HG02840 (cell line): ENCODE results near the gene RNU6-9.
"Not testable (repeated sequence)": the region's sequence is repeated elsewhere in the genome, so short reads cannot be mapped to it uniquely, and the experiment has no call there.

ENCODE experiments used
- ATAC-seq: cut with Tn5 transposase; IDR thresholded peaks from one replicate; pipeline ENCODE4 v1.9.1; 2021; ENCODE audit warnings: mild to moderate bottlenecking, moderate library complexity, moderate number of reproducible peaks; ENCODE audit not compliant: unreplicated experiment, low FRiP score

RNU6-9 gene

DNA sequence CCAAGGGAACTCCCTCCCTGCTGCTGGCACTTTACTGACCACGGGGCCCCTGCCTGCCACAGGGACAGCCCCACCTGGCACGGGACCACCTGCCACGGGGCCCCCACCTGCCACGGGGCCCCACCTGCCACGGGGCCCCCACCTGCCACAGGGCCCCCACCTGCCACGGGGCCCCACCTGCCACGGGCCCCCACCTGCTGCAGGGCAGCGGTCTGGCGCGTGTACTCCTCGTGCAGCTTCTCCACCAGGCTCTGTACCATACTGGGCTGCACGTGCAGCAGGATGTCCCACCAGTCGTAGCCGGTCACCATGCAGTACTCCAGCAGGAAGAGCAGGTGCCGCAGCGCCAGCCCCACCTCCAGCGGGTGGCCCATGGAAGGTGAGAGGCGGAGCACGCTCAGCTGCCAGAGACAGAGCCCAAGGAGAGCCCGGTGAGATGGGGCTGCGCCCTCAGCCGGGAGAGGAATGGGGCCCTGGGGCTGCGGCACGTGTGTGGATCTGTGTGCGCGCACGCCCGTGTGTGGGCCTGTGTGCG lies 16.4 kb upstream of the RNU6-9 start:
- no peak for ATAC-seq

DNA sequence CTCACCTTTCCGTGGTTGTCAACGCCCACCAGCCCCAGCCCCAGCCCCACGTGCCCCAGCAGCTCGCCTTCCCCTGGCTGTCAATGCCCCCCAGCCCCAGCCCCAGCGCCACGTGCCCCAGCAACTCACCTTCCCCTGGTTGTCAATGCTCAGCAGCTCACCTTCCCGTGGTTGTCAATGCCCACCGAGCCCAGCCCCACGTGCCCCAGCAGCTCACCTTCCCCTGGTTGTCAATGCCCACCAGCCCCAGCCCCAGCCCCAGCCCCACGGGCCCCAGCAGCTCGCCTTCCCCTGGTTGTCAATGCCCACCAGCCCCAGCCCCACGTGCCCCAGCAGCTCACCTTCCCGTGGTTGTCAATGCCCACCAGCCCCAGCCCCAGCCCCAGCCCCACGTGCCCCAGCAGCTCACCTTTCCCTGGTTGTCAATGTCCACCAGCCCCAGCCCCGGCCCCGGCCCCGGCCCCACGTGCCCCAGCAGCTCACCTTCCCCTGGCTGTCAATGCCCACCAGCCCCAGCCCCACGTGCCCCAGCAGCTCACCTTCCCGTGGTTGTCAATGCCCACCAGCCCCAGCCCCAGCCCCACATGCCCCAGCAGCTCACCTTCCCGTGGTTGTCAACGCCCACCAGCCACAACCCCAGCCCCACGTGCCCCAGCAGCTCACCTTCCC lies 15.2 kb upstream of the RNU6-9 start:
- ATAC-seq: not testable (repeated sequence)

DNA sequence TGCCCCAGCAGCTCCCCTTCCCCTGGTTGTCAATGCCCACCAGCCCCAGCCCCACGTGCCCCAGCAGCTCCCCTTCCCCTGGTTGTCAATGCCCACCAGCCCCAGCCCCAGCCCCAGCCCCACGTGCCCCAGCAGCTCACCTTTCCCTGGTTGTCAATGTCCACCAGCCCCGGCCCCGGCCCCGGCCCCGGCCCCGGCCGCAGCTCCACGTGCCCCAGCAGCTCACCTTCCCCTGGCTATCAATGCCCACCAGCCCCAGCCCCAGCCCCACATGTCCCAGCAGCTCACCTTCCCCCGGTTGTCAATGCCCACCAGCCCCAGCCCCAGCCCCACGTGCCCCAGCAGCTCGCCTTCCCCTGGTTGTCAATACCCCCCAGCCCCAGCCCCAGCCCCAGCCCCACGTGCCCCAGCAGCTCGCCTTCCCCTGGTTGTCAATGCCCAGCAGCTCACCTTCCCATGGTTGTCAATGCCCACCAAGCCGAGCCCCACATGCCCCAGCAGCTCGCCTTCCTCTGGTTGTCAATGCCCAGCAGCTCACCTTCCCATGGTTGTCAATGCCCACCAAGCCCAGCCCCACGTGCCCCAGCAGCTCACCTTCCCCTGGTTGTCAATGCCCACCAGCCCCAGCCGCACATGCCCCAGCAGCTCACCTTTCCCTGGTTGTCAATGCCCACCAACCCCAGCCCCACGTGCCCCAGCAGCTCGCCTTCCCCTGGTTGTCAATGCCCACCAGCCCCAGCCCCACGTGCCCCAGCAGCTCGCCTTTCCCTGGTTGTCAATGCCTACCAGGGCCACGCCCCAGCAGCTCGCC lies 14.3 kb upstream of the RNU6-9 start:
- not testable (repeated sequence) for ATAC-seq

- ATAC-seq: no peak
Observed at GRCh38 chr19:879711-880438, 13.4 kb upstream of the RNU6-9 start.

GRCh38 chr19:881385-882071 lies 11.8 kb upstream of the RNU6-9 start:
- no peak for ATAC-seq

GRCh38 chr19:882871-883497 lies 10.3 kb upstream of the RNU6-9 start:
- no peak for ATAC-seq

DNA sequence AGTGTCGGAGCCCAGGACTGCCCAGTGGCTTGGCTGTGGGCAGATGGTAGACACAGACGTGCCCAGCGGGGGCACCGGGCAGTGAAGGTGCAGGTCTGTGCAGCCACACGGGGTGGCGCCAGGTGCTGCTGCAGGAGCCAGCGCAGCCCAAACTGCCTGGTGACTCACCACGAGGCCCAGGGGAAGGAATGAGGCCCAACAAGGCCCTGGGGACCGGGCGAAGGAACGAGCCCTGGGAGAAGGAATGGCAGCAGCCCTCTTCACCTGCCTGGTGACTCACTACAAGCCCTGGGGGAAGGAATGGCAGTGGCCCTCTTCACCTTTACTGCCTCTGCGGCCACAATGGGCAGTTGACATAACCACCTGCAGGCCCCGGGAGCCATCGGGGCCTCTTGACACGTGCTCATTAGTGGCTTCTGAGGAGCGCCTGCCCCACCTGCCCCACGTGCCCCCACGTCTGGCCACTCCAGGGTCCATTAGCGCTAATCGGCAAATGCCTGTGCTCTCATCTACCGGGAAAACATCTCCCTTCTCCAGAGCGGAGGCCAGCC lies 9.5 kb upstream of the RNU6-9 start:
- ATAC-seq: no peak

GRCh38 chr19:884420-885211 lies 8.7 kb upstream of the RNU6-9 start:
- no peak for ATAC-seq

GRCh38 chr19:885536-886224 lies 7.6 kb upstream of the RNU6-9 start:
- ATAC-seq: no peak

- no peak for ATAC-seq
Observed at GRCh38 chr19:887072-887471, 6.2 kb upstream of the RNU6-9 start.

- no peak for ATAC-seq
Observed at GRCh38 chr19:887599-887998, 5.7 kb upstream of the RNU6-9 start.

DNA sequence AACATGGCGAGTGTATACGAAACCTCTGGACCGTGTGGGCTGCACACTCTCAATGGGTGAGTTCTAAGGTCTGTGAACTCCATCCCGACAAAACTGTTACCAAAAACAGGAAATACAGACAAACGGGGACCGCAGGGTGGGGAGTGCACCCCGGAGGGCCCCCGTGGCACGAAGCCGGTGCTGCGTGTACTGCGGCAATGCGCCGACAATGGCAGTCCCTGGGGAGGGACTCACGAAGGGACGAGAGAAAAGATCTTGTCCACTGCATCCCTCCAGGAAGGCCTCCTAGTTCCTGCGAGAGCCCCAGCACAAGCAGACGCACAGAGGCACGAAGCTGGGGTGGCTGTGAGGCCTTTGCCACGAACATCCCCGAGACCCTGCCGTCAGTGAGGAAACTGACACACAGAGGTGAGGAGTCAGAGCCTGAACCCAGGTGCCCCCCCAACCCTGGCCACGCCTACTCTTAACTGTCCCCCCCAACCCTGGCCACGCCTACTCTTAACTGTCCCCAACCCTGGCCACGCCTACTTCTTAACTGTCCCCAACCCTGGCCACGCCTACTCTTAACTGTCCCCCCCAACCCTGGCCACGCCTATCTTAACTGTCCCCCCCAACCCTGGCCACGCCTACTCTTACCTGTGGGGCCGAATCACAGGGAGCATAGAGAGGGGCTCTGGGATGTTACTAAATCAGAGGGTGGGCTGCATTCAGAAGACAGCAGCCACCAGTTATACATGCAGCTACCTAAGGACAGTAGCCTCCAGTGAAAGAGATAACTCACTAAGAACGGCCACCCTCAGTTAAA lies 4.5 kb upstream of the RNU6-9 start:
- no peak for ATAC-seq

GRCh38 chr19:889662-890295 lies 3.5 kb upstream of the RNU6-9 start:
- ATAC-seq: no peak

- no peak for ATAC-seq
Observed at GRCh38 chr19:890831-891230, 2.5 kb upstream of the RNU6-9 start.

DNA sequence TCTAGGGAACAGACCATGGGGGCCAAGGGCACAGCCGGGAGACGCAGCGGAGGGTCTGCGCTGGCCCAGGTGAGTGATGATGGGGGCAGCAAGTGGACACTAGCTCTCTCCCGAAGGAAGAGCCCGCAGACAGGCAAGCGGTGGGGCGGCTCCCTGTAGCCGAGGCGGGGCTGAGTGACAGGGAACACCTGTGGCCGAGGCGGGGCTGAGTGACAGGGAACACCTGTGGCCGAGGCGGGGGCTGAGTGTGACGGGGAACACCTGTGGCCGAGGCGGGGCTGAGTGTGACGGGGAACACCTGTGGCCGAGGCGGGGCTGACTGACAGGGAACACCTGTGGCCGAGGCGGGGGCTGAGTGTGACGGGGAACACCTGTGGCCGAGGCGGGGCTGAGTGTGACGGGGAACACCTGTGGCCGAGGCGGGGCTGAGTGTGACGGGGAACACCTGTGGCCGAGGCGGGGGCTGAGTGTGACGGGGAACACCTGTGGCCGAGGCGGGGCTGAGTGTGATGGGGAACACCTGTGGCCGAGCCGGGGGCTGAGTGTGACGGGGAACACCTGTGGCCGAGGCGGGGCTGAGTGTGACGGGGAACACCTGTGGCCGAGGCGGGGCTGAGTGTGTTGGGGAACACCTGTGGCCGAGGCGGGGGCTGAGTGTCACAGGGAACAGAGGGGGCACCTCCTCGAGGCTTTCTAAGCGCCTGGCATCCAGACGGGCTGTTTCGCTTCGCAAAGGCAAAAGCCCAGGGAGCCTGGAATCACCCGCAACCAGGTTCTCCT lies 1.7 kb upstream of the RNU6-9 start:
- not testable (repeated sequence) for ATAC-seq

DNA sequence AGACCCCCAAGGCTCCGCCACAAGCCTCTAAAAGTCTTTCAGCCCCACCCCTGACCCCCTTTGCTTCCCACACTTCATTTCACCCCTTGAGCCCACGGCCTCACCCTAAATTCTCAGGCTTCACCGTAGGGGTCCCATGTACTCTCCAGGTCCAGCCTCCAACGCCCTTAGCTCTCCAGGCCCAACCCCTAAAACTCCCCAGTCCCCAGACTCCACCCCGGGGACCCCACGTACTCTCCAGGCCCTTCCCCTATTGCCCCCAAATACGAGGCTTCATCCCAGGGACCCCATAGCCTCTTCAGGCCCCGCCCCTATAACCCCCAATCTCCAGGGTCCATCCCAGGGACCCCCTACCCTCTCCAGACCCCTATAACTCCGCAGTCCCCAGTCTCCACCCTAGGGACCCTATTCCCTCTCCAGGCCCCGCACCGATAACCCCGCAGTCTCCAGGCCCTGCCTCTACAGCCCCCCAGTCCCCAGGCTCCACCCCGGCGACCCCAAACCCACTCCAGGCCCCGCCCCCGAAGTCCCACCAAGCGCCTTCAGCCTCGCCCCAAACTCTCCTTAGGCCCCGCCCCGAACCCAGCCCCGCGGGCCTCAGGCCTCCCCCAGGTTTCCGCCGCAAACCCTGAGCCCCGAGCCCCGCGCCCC lies 916 bp upstream of the RNU6-9 start:
- ATAC-seq: no peak
